CD4-positive, alpha-beta T cell treated with Interleukin-17A for 1 hour (primary cell): ENCODE data around the gene EIF4A3.

Source experiments
- DNase-seq: peaks from one replicate; pipeline ENCODE4 v3.0.0-alpha.2; 2020

EIF4A3 gene

DNA sequence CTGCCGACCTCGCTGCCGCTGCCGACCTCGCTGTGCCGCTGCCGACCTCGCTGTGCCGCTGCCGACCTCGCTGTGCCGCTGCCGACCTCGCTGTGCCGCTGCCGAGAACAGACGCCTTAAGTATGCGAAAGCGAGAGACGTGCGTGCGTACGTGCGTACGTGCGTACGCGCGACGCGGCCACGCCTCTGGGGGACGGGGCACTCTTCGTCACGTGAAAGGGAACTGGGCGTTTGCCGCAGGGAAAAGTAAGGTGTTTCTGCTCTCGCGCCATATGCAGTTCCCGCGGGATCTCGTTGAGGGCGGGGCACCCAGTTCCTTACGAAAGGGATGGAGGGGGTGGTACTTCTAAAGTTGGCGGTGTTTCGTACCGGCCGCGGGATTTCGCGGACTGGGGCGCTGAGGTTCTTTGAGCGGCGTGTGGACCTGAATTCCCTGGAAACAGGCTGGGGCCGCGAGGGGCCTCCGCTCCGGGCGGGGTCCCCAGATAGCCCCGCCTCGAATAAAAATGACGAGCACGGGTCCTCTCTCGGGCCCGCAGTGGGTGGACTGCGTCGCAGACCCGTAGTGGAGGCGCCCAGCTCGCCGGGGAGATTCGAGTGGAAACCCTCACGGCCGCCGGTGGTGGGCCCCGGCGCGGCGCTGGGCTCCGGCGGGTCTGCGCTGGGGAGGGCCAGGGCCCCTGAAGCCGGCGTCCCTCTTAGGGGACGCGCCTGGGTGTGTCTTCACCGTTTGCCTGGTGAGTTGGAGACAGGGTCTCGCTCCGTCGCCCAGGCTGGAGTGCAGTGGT lies at the start of gene EIF4A3:
EIF4A3 (minus strand) TSS at position 94 of the 788 bp plus-strand sequence. CDS start 167 bp downstream, outside the sequence.
- peak; percentile 98 for DNase-seq

- no peak for DNase-seq
These were observed 49.7 kb upstream of the EIF4A3 start for GRCh38 chr17:80196652-80197051.

DNA sequence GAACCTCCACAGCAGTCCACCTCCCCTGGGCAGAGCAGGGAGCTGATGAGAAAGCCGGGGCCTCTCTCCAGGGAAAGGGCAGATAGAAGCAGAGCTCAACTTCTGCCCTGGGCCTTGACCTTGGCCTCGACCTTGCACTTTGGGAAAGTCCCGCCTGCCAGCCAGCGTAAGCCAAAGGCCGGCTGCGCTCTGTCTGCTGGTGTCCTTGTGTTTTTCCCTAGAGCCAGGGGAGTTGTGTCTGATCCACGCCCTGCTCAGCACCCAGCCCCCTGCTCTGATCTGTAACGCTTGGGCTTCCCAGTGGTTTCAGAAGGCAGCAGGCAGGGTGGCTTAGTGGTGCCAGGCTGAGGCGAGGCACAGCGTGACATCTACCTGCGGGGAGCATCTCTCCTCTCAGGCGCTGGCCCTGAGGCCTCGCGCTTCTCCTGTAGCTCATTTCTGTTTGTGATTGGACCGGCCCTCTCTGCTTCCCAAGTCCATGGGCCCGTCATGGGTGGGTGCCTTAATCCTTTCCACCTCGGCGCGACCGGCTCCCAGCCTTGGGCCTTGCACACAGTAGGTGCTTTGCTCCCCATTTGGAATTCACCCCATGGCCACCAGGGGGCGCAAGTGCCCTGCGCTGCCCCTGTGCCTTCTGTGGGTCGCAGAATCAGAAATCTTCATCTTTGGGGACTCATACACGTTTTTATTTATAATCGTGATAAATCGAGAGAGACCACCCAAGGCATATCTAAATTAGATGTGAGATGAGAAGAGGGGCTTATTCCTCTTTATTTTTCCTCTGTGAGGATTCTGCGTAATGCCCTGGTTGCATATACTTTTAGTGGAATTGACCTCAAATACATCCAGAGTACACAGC lies 49.0 kb upstream of the EIF4A3 start:
- peak; percentile 69 for DNase-seq

DNA sequence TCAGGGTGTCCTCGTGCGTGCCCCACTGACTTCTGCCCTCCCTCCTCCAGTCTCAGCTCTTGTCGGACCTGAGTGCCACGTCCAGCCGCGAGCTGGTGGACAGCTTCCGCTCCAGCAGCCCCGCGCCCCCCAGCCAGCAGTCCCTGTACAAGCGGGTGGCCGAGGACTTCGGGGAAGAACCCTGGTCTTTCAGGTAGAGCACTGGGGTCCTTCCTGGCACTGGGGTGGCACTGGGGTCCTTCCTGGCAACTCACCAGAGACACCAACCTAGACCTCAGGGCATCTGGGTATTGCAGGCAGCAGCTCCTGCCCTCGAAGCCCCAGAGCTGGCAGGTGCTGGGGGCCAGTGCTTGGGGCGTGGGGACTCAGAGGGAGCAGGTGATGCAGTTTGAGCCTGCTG lies 48.2 kb upstream of the EIF4A3 start:
- no peak for DNase-seq

- DNase-seq = no peak
These were observed 45.1 kb upstream of the EIF4A3 start for GRCh38 chr17:80191865-80192661.

- DNase-seq = no peak
These were observed 44.3 kb upstream of the EIF4A3 start for GRCh38 chr17:80191192-80191591.

DNA sequence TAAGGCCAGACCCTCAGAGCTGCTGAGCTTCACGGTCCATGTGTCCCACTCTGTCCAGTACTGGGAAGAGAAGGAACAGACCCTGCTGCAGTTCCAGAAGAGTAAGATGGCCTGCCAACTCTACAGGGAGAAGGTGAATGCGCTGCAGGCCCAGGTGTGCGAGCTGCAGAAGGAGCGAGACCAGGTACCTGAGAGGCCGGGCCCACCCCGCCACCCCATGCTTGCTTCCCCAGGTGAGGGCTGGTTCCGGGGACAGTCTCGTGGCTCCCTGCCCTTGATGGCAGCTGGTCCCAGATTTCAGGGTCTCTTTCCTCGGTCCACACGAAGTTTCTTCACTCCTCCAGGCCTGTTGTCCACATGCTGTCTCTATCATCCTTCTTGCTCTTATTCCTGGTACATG lies 43.8 kb upstream of the EIF4A3 start:
- DNase-seq = no peak

DNA sequence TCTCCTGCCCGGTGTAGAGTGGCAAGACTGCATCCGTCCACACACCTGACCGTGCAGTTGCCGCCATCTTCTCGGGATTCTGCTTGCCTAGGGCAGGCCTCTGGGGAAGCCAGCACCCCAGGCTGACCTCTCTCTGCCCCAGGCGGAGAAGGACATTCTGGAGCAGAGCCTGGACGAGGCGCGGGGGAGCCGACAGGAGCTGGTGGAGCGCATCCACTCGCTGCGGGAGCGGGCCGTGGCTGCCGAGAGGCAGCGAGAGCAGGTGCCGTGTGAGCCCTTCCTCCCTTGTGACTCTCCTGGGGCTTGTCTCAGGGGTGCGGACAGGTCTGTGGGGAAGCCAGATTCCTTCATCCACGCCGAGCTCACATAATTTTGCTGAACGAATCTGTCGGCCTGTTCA lies 42.7 kb upstream of the EIF4A3 start:
- DNase-seq = no peak

- DNase-seq = no peak
These were observed 40.6 kb upstream of the EIF4A3 start for GRCh38 chr17:80187515-80187941.

- no peak for DNase-seq
These were observed 40.2 kb upstream of the EIF4A3 start for GRCh38 chr17:80187090-80187489.

- no peak for DNase-seq
These were observed 39.0 kb upstream of the EIF4A3 start for GRCh38 chr17:80185968-80186367.

DNA sequence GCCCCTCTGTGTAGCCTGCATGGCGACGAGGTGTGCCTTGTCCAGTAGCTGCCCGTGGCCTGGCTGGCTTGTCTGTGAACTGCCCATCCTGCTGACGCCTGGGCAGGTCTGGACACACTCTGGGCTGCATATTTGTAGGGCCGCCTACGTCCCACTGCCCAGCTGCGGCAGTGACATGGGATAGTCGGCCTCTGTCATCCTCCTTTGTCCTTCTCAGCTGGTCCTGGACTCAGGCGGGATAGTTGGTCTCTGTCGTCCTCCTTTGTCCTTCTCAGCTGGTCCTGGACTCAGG lies 37.4 kb upstream of the EIF4A3 start:
- DNase-seq = no peak

GRCh38 chr17:80183581-80184422 lies 36.9 kb upstream of the EIF4A3 start:
- DNase-seq = no peak

- no peak for DNase-seq
These were observed 35.9 kb upstream of the EIF4A3 start for GRCh38 chr17:80182845-80183223.

- no peak for DNase-seq
These were observed 35.4 kb upstream of the EIF4A3 start for GRCh38 chr17:80182118-80182844.

- DNase-seq = no peak
These were observed 34.5 kb upstream of the EIF4A3 start for GRCh38 chr17:80181431-80181830.

DNA sequence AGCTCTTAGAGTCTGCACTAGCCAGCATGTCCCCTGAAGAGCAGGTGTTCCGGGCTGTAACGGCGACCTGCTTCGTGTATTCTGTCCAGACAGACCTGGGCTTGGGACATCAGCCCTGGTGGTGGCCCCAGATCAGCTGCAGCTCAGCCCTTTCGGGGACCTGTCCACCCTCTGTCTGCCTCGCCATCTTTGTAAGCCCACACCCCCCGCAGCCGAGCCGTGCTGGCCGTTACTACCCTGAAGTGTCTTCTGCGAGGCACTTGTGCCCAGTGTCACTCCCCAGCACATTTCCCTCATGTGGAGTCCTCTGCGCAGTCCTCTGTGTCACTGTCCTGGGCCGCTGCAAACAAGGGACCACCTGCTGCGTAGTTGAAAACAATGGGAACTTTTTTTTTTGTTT lies 33.3 kb upstream of the EIF4A3 start:
- no peak for DNase-seq

DNA sequence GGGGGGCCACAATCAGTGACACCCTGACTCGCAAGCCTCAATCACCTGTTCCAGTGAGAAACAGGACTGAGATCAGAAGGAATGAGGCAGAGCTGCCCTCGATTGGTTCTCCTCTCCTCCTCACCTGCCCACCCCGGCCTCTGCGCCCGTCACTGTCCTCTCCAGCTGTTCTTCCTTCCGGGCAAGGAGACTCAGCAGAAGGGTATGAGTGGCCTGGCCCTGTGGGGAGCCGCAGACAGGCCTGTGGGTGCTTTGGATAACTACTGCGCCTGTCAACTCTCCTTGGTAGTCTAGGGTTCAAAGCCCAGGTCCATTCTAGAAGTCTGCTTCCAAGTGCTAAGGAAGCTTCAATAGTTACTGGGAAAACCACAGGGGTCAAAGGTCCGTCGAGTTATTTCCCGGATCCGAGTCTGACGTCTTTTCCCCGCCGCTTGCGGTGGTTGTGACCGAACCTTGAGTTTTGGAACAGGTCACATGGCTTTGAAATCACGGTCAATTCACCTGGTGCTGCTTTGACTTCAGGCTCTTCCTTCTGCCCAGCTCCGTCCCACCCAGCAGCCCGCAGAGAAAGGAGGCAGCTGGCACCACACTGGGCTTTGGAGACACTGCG lies 31.2 kb upstream of the EIF4A3 start:
- DNase-seq = no peak

GRCh38 chr17:80176757-80177156 lies 29.8 kb upstream of the EIF4A3 start:
- no peak for DNase-seq

DNA sequence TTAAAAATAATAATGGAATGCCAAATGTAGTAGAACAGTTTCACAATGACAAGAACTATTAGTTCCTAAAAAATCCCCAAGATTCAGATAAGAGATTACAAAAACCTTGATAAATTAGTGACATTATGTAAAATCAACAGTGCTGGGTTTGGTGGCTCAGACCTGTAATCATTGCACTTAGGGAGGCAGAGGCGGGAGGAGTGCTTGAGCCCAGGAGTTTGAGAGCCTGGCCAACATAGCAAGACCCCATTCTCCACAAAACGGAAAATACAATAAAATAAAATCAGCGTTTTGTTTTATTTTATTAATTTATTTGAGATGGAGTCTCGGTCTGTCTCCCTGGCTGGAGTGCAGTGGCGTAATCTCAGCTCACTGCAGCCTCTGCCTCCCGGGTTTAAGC lies 27.0 kb upstream of the EIF4A3 start:
- no peak for DNase-seq

- no peak for DNase-seq
These were observed 26.2 kb upstream of the EIF4A3 start for GRCh38 chr17:80173126-80173525.
